Measurements from ENCODE around the gene PLA2R1.

PLA2R1 gene

GRCh38 chr2:159938395-159938794, 124.0 kb downstream of the PLA2R1 start:
- Mint-ChIP-seq H3K27me3 (no peaks in the 10 kb centered on the region), H3K4me1 (ENCODE audit: low read depth) (peaks cover 10% of the 10 kb centered on the region), H3K9me3 (peaks cover 8% of the 10 kb centered on the region), H3K4me3 (no peak overlapping the region), H3K36me3 (ENCODE audit: low read depth) (no peaks in the 10 kb centered on the region), H3K27ac (no peak overlapping the region)
- intact Hi-C loops (cut with micrococcal nuclease): no loop called here

- intact Hi-C loops (cut with micrococcal nuclease): no loop called here
- Mint-ChIP-seq H3K4me3 (no peak overlapping the region), H3K9me3 (peaks cover 8% of the 10 kb centered on the region), H3K27me3 (no peaks in the 10 kb centered on the region), H3K4me1 (ENCODE audit: low read depth) (peaks cover 20% of the 10 kb centered on the region), H3K27ac (no peak overlapping the region), H3K36me3 (ENCODE audit: low read depth) (no peaks in the 10 kb centered on the region)
Measured at GRCh38 chr2:159936471-159936870, 125.9 kb downstream of the PLA2R1 start.

- Mint-ChIP-seq H3K4me3 (no peak overlapping the region), H3K27me3 (no peaks in the 10 kb centered on the region), H3K4me1 (ENCODE audit: low read depth) (peaks cover 20% of the 10 kb centered on the region), H3K9me3 (peaks cover 16% of the 10 kb centered on the region), H3K27ac (peak overlapping the region; percentile 53), H3K36me3 (ENCODE audit: low read depth) (no peaks in the 10 kb centered on the region)
- intact Hi-C loops (cut with micrococcal nuclease): no loop called here
Measured at GRCh38 chr2:159933727-159934049, 128.7 kb downstream of the PLA2R1 start.

- peak overlapping the region; percentile 53 for H3K27ac Mint-ChIP-seq
- H3K36me3 Mint-ChIP-seq (ENCODE audit: low read depth): no peaks in the 10 kb centered on the region
- peaks cover 21% of the 10 kb centered on the region for H3K9me3 Mint-ChIP-seq
- no peaks in the 10 kb centered on the region for H3K27me3 Mint-ChIP-seq
- intact Hi-C loops (cut with micrococcal nuclease): no loop called here
- peaks cover 20% of the 10 kb centered on the region for H3K4me1 Mint-ChIP-seq (ENCODE audit: low read depth)
- no peak overlapping the region for H3K4me3 Mint-ChIP-seq
Measured at GRCh38 chr2:159933040-159933726, 129.2 kb downstream of the PLA2R1 start.

GRCh38 chr2:159926695-159927094, 135.7 kb downstream of the PLA2R1 start:
- Mint-ChIP-seq H3K4me3 (no peak overlapping the region), H3K4me1 (ENCODE audit: low read depth) (peaks cover 7% of the 10 kb centered on the region), H3K36me3 (ENCODE audit: low read depth) (no peaks in the 10 kb centered on the region)

GRCh38 chr2:159925975-159926374, 136.4 kb downstream of the PLA2R1 start:
- peaks cover 10% of the 10 kb centered on the region for H3K4me1 Mint-ChIP-seq (ENCODE audit: low read depth)
- no peak overlapping the region for H3K4me3 Mint-ChIP-seq
- H3K27me3 Mint-ChIP-seq: peaks cover 4% of the 10 kb centered on the region
- H3K27ac Mint-ChIP-seq: no peak overlapping the region
- peaks cover 17% of the 10 kb centered on the region for H3K9me3 Mint-ChIP-seq
- intact Hi-C loops (cut with micrococcal nuclease): no loop called here
- no peaks in the 10 kb centered on the region for H3K36me3 Mint-ChIP-seq (ENCODE audit: low read depth)

More at GRCh38 chr2:159926695-159927094, 135.7 kb downstream of the PLA2R1 start:
- Mint-ChIP-seq H3K9me3 (peaks cover 17% of the 10 kb centered on the region), H3K27ac (no peak overlapping the region), H3K27me3 (peaks cover 4% of the 10 kb centered on the region)
- intact Hi-C loops (cut with micrococcal nuclease): no loop called here

- intact Hi-C loops (cut with micrococcal nuclease): no loop called here
- peaks cover 10% of the 10 kb centered on the region for H3K4me1 Mint-ChIP-seq (ENCODE audit: low read depth)
- H3K9me3 Mint-ChIP-seq: no peaks in the 10 kb centered on the region
- H3K27ac Mint-ChIP-seq: no peak overlapping the region
- peaks cover 7% of the 10 kb centered on the region for H3K27me3 Mint-ChIP-seq
- H3K36me3 Mint-ChIP-seq (ENCODE audit: low read depth): no peaks in the 10 kb centered on the region
- H3K4me3 Mint-ChIP-seq: no peak overlapping the region
Measured at GRCh38 chr2:159922563-159922962, 139.9 kb downstream of the PLA2R1 start.

GRCh38 chr2:159921752-159922404, 140.5 kb downstream of the PLA2R1 start:
- intact Hi-C loops (cut with micrococcal nuclease): no loop called here
- H3K27ac Mint-ChIP-seq: no peak overlapping the region
- H3K4me1 Mint-ChIP-seq (ENCODE audit: low read depth): peaks cover 10% of the 10 kb centered on the region
- peaks cover 7% of the 10 kb centered on the region for H3K27me3 Mint-ChIP-seq
- H3K36me3 Mint-ChIP-seq (ENCODE audit: low read depth): no peaks in the 10 kb centered on the region
- H3K4me3 Mint-ChIP-seq: no peak overlapping the region
- no peaks in the 10 kb centered on the region for H3K9me3 Mint-ChIP-seq

- intact Hi-C loops (cut with micrococcal nuclease): no loop called here
- Mint-ChIP-seq H3K9me3 (no peaks in the 10 kb centered on the region), H3K4me3 (no peak overlapping the region), H3K36me3 (ENCODE audit: low read depth) (no peaks in the 10 kb centered on the region), H3K27me3 (peaks cover 2% of the 10 kb centered on the region), H3K4me1 (ENCODE audit: low read depth) (peaks cover 6% of the 10 kb centered on the region), H3K27ac (no peak overlapping the region)
Measured at GRCh38 chr2:159916511-159916910, 145.9 kb downstream of the PLA2R1 start.

- Mint-ChIP-seq H3K36me3 (ENCODE audit: low read depth) (no peaks in the 10 kb centered on the region), H3K9me3 (no peaks in the 10 kb centered on the region), H3K27ac (no peak overlapping the region), H3K4me3 (no peak overlapping the region), H3K4me1 (ENCODE audit: low read depth) (peaks cover 5% of the 10 kb centered on the region), H3K27me3 (peaks cover 2% of the 10 kb centered on the region)
- intact Hi-C loops (cut with micrococcal nuclease): no loop called here
Measured at GRCh38 chr2:159913900-159914299, 148.5 kb downstream of the PLA2R1 start.

GRCh38 chr2:159912580-159912979, 149.8 kb downstream of the PLA2R1 start:
- H3K4me3 Mint-ChIP-seq: no peak overlapping the region
- no peaks in the 10 kb centered on the region for H3K27me3 Mint-ChIP-seq
- H3K4me1 Mint-ChIP-seq (ENCODE audit: low read depth): peaks cover 5% of the 10 kb centered on the region
- H3K36me3 Mint-ChIP-seq (ENCODE audit: low read depth): no peaks in the 10 kb centered on the region
- intact Hi-C loops (cut with micrococcal nuclease): no loop called here
- no peaks in the 10 kb centered on the region for H3K9me3 Mint-ChIP-seq
- no peak overlapping the region for H3K27ac Mint-ChIP-seq

- Mint-ChIP-seq H3K4me1 (ENCODE audit: low read depth) (peaks cover 14% of the 10 kb centered on the region), H3K9me3 (no peaks in the 10 kb centered on the region), H3K27me3 (no peaks in the 10 kb centered on the region), H3K4me3 (no peak overlapping the region), H3K36me3 (ENCODE audit: low read depth) (no peaks in the 10 kb centered on the region), H3K27ac (no peak overlapping the region)
- intact Hi-C loops (cut with micrococcal nuclease): no loop called here
Measured at GRCh38 chr2:159910951-159911350, 151.5 kb downstream of the PLA2R1 start.

GRCh38 chr2:159908623-159909022, 153.8 kb downstream of the PLA2R1 start:
- no peak overlapping the region for H3K4me3 Mint-ChIP-seq
- H3K9me3 Mint-ChIP-seq: no peaks in the 10 kb centered on the region
- H3K27me3 Mint-ChIP-seq: no peaks in the 10 kb centered on the region
- intact Hi-C loops (cut with micrococcal nuclease): no loop called here
- H3K27ac Mint-ChIP-seq: no peak overlapping the region
- peaks cover 32% of the 10 kb centered on the region for H3K4me1 Mint-ChIP-seq (ENCODE audit: low read depth)
- peaks cover 4% of the 10 kb centered on the region for H3K36me3 Mint-ChIP-seq (ENCODE audit: low read depth)

GRCh38 chr2:159907909-159908308, 154.5 kb downstream of the PLA2R1 start:
- Mint-ChIP-seq H3K4me1 (ENCODE audit: low read depth) (peaks cover 38% of the 10 kb centered on the region), H3K36me3 (ENCODE audit: low read depth) (peaks cover 5% of the 10 kb centered on the region), H3K4me3 (no peak overlapping the region), H3K27me3 (no peaks in the 10 kb centered on the region), H3K27ac (no peak overlapping the region), H3K9me3 (no peaks in the 10 kb centered on the region)
- intact Hi-C loops (cut with micrococcal nuclease): no loop called here
